ENCODE data around the gene SOST. TPM values are rescaled to one million over a fixed set of nuclear protein-coding genes. Genes with fewer than 3 reads are reported as not detected.

Gene SOST
- total RNA-seq, 1 experiment from 2014 or later = 59.3 TPM

GRCh38 chr17:43778337-43779144, 19.9 kb upstream of the SOST start, which contains the start of gene DUSP3:
Gene DUSP3 (minus strand): TSS chr17:43778977. CDS start chr17:43778924, 53 bp downstream.
- peak; percentile 92 for DNase-seq (ENCODE audit: low spot score)
- in situ Hi-C loops (cut with HindIII; ENCODE audit: low sequenced_read_pairs) = no loop called here

GRCh38 chr17:43774304-43775250, 16.0 kb upstream of the SOST start:
- DNase-seq (ENCODE audit: low spot score) = no peak
- in situ Hi-C loops (cut with HindIII; ENCODE audit: low sequenced_read_pairs) = no loop called here

GRCh38 chr17:43772877-43773648, 14.5 kb upstream of the SOST start:
- no peak for DNase-seq (ENCODE audit: low spot score)

DNA sequence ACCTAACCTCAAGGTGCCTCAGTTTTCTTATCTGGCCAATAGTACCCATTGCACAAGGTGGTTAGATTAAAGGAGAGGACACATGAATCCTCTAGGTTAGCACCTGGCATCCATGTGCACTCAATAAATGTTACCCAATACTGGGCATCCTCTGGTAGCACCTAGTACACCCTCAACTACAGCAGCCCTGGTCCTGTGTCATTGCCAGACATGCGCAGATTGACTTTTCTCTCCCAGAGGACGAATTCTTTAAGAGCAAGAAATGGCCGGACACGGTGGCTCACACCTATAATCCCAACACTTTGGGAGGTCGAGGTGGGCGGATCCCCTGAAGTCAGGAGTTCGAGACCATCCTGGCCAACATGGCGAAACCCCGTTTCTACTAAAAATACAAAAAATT, 12.9 kb upstream of the SOST start:
- no peak for DNase-seq (ENCODE audit: low spot score)
- in situ Hi-C loops (cut with HindIII; ENCODE audit: low sequenced_read_pairs) = no loop called here

More at GRCh38 chr17:43772877-43773648, 14.5 kb upstream of the SOST start:
- in situ Hi-C loops (cut with HindIII; ENCODE audit: low sequenced_read_pairs) = no loop called here

DNA sequence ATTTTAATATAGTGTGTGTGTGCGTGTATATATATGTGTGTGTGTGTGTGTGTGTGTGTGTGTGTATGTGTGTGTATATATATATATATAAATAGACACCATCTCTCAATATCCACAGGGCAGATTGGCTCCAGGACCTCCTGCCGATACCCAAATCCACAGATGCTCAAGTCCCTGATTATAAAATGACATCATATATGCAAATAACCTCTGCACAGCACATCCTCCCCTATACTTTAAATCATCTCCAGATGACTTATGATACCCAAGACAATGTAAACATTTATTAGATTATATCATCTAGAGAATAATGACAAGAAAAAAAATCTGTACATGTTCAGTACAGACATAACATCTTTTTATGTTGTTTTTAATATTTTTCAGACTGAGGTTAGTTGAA, 12.4 kb upstream of the SOST start:
- in situ Hi-C loops (cut with HindIII; ENCODE audit: low sequenced_read_pairs) = no loop called here

GRCh38 chr17:43769859-43770258, 11.3 kb upstream of the SOST start:
- no peak for DNase-seq (ENCODE audit: low spot score)
- in situ Hi-C loops (cut with HindIII; ENCODE audit: low sequenced_read_pairs) = loop anchor here (5.0 kb wide), 1 partner anchor 73 kb away; no protein-coding TSS in a partner anchor

More for the DNA sequence above, 12.4 kb upstream of the SOST start:
- no peak for DNase-seq (ENCODE audit: low spot score)

GRCh38 chr17:43769426-43769825, 10.8 kb upstream of the SOST start:
- no peak for DNase-seq (ENCODE audit: low spot score)
- in situ Hi-C loops (cut with HindIII; ENCODE audit: low sequenced_read_pairs) = loop anchor here (5.0 kb wide), 1 partner anchor 72 kb away; no protein-coding TSS in a partner anchor

DNA sequence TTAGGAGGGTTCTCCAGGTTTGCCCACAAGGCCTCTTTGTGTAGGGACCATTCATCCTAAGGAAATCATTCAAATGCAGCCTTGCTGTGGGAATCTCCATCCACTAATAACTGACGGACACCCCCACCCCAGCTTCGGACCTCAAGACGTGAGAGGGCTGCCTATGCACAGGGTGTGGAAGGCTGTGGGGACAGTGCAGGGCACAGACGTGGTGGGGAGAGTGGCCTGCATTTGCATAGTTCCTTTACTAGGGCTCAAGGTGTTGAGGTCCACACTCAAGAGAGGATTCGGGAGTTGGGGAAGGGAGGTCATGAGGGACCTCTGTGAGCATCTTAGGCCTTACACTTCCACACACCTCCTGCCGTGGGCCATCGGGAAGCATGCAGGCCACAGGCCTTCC, 10.4 kb upstream of the SOST start:
- no peak for DNase-seq (ENCODE audit: low spot score)
- in situ Hi-C loops (cut with HindIII; ENCODE audit: low sequenced_read_pairs) = loop anchor here (5.0 kb wide), 1 partner anchor 72 kb away; no protein-coding TSS in a partner anchor

- in situ Hi-C loops (cut with HindIII; ENCODE audit: low sequenced_read_pairs) = loop anchor here (5.0 kb wide), 1 partner anchor 71 kb away; no protein-coding TSS in a partner anchor
- no peak for DNase-seq (ENCODE audit: low spot score)
These were observed 9.8 kb upstream of the SOST start for GRCh38 chr17:43768382-43768781.

- no peak for DNase-seq (ENCODE audit: low spot score)
- in situ Hi-C loops (cut with HindIII; ENCODE audit: low sequenced_read_pairs) = loop anchor here (5.0 kb wide), 1 partner anchor 70 kb away; no protein-coding TSS in a partner anchor
These were observed 9.1 kb upstream of the SOST start for GRCh38 chr17:43767713-43768059.

DNA sequence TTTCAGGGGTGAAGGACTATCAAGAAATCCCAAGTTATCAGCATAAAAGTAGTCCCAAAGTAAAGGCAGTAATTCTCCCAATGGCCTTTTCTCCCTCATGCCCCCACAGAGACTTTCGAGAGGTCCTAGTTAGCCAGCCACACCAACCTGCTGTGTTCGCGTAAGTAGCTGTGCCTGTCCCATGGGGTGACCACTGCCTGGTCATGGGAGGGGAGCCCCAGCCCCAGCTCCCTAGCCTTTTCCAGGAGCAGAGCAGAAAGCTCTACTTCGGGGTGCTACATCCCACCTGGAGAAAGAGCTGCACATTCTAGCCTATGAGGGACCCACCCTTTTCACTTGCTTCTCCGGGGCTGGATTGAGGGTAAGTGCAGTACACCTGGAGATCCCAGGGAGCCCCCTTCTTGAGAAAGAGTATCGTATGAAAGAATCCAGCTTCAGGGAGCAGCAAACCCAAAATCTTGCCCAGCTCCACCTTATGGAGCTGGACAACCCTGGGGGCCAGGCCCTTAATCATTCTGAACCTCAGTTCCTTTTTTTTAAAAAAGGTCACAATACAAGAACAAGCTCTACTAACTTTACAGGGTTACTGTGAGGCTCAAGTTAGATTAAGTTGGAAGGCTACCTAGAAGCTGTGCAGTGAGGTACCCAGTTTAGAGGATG, 8.6 kb upstream of the SOST start:
- in situ Hi-C loops (cut with HindIII; ENCODE audit: low sequenced_read_pairs) = loop anchor here (5.0 kb wide), 1 partner anchor 70 kb away; no protein-coding TSS in a partner anchor

DNA sequence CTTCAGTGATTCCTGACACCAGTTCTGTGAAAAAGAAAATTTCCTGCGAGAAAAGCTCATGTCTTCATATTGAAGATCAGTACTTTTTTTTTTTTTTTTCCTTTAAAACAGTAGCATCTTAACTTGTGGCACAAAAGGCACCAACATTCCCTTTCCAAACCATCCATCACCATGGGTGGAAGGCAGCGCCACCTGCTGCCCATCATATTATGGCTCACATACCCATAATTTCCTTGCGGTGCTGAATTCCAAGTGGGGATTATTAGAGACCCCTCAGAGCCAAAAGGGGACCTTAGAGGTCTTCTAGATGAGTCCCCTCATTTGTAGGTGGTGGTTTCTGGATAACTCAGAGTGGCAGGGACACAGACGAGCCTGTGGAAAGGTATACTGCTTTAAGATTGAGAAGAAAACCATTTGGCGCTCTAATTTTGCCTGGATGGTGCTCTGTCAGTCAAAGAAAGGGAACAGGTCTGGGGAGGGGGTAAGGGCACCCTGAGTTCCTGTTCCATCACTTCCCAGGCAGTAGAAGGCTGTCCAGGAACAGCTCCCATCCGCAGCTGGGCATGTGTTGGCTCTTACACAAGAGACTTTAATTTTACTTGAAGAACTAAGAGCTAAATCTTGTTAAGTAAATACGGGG, 7.9 kb upstream of the SOST start:
- in situ Hi-C loops (cut with HindIII; ENCODE audit: low sequenced_read_pairs) = loop anchor here (5.0 kb wide), 1 partner anchor 69 kb away; no protein-coding TSS in a partner anchor

More for the DNA sequence above, 8.6 kb upstream of the SOST start:
- no peak for DNase-seq (ENCODE audit: low spot score)

DNA sequence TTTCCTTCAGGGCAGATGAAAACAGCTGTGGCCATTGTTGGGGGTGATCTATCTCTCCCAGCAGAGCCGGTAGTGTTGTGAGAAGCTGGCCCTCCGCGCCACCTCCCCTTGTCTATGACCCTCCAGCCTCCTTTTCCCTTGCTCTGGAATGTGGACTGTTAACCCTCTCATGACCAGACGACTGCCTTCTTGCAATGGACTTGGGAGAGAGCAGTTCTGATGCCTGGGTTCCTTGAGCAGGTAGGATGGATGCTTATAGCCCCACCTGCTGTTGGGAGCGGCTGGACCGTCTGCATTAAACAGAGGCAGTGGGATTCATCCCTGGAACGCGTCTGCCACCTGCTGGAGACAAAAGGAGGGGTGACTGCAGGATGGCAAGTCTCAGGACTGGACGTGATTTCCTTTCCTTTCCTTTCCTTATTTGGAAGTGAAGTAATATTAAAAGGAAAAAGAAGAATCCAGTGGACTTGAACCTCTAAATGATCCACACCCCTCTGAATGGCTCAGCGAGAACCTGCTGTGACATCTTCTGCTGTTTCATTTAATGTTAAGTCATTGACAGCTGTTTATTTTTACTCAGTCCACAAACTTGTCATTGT, 1.8 kb upstream of the SOST start:
- DNase-seq (ENCODE audit: low spot score) = peak; percentile 95
- in situ Hi-C loops (cut with HindIII; ENCODE audit: low sequenced_read_pairs) = no loop called here

More for the DNA sequence above, 7.9 kb upstream of the SOST start:
- DNase-seq (ENCODE audit: low spot score) = peak; percentile 79

- no peak for DNase-seq (ENCODE audit: low spot score)
- in situ Hi-C loops (cut with HindIII; ENCODE audit: low sequenced_read_pairs) = no loop called here
These were observed 1.2 kb upstream of the SOST start for GRCh38 chr17:43759836-43760235.

DNA sequence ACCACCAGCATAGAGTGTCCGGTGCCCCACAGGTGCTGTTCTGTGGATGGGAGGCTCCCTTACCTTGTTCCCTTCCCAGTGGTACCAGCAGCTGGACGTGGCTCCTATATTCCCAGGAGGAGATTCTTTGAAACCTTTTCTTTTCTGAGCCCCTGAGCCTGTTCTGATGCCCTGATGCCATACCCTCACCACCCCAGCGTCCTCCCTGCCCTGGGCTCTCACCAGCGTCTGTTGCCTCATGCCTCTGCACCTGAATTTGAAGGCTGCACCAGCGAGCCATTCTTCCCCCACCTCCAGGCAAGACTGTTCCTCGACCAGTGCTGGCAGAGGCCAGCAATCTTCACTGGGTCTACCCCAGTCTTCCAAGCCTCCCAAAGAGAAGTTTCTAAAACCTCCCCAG, 505 bp downstream of the SOST start:
- no peak for DNase-seq (ENCODE audit: low spot score)
- in situ Hi-C loops (cut with HindIII; ENCODE audit: low sequenced_read_pairs) = no loop called here

DNA sequence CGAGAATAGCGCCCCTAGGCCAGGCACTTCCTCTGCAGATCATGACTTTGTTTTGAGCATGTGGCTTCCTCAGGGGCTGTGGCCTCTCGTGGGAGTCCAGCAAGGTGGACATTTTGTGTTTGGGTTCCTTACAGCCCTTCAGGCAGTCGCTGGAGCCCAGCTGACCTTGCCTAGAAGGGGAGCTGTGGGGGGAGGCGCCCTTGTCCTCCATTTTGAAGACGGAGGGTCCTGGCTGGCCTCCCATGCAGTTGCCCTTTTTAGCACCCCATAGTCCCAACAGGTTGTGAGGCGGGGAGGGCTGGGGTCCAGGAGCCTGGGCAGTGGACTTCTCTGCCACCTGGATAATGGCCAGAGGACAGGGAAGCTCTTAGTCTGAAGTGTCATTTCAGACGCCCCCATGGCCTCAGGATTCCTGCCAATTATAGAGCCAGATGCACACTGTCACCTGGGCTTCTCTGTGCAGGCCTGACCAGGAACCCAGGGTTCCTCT, 1.4 kb downstream of the SOST start:
- in situ Hi-C loops (cut with HindIII; ENCODE audit: low sequenced_read_pairs) = no loop called here
- no peak for DNase-seq (ENCODE audit: low spot score)

- DNase-seq (ENCODE audit: low spot score) = no peak
- in situ Hi-C loops (cut with HindIII; ENCODE audit: low sequenced_read_pairs) = no loop called here
These were observed 2.4 kb downstream of the SOST start for GRCh38 chr17:43756201-43756600.

Data from G401 (cell line).